IMR-90 (cell line): ENCODE results near the gene PRAMEF33. TPM values are rescaled to one million over a fixed set of nuclear protein-coding genes. Genes with fewer than 3 reads are reported as not detected.
"Not testable (repeated sequence)": the region's sequence is repeated elsewhere in the genome, so short reads cannot be mapped to it uniquely, and the experiment has no call there.

Source experiments
- ATAC-seq: fragments of 200-7000 bp; cut with Tn5 transposase; 2 replicates; pipeline ENCODE4 v1.9.1; 2020; ENCODE audit warnings: low read depth, mild to moderate bottlenecking, moderate library complexity
- BruUV-seq: library from RNA; stranded (reverse); fragments of 400-500 nt; replicated peaks from 2 replicates; lab custom pipeline; 2021; lab: Mats Ljungman, UMichigan
- CTCF ChIA-PET: fragments of 300-600 bp; formaldehyde crosslinking; extraction: SDS; loops from one replicate; lab custom pipeline; 2021; ENCODE audit warnings: antibody characterized with exemption; lab: Yijun Ruan, JAX
- POLR2A ChIA-PET: fragments of 300-600 bp; sonication (Branson Sonifier 250); formaldehyde crosslinking; loops from one replicate; lab custom pipeline; 2022; ENCODE audit warnings: antibody characterized with exemption; ENCODE audit not compliant: unreplicated experiment; lab: Charles Lee
- DNase-seq: peaks from one replicate; pipeline ENCODE4 v3.0.0; 2013
- H2AFZ ChIP-seq: replicated peaks from 2 replicates; pipeline ENCODE3; 2013; ENCODE audit warnings: low read length, mild to moderate bottlenecking; ENCODE audit not compliant: poor library complexity
- H2AK5ac ChIP-seq: 2 replicates; pipeline ENCODE4 v1.6.1; 2013; ENCODE audit warnings: low read depth, low read length, inconsistent platforms
- H2AK9ac ChIP-seq: replicated peaks from 2 replicates; pipeline ENCODE3; 2013; ENCODE audit warnings: mild to moderate bottlenecking, low read depth, low read length, moderate library complexity; ENCODE audit not compliant: poor library complexity
- H2BK120ac ChIP-seq: 2 replicates; pipeline ENCODE4 v1.6.1; 2013; ENCODE audit warnings: low read depth, low read length, inconsistent platforms
- H2BK15ac ChIP-seq: 3 replicates; pipeline ENCODE4 v1.6.1; 2013; ENCODE audit warnings: low read depth, low read length, inconsistent platforms
- H2BK20ac ChIP-seq: 2 replicates; pipeline ENCODE4 v1.6.1; 2013; ENCODE audit warnings: low read depth, mild to moderate bottlenecking, inconsistent platforms, low read length, moderate library complexity
- H2BK5ac ChIP-seq: 2 replicates; pipeline ENCODE4 v1.6.1; 2013; ENCODE audit warnings: mild to moderate bottlenecking, low read depth, low read length, inconsistent platforms; ENCODE audit not compliant: poor library complexity, severe bottlenecking
- H3K14ac ChIP-seq: replicated peaks from 2 replicates; pipeline ENCODE4 v1.6.1; 2013; ENCODE audit warnings: low read depth, low read length, inconsistent platforms
- H3K18ac ChIP-seq: 2 replicates; pipeline ENCODE4 v1.6.1; 2013; ENCODE audit warnings: low read depth, low read length, control low read depth
- H3K23ac ChIP-seq: 2 replicates; pipeline ENCODE4 v1.6.1; 2013; ENCODE audit warnings: low read depth, low read length, inconsistent platforms
- H3K27ac ChIP-seq: 2 replicates; pipeline ENCODE4 v1.5.1; 2013; ENCODE audit warnings: mild to moderate bottlenecking, control low read depth, low read length; ENCODE audit not compliant: insufficient read depth
- H3K27me3 ChIP-seq: 2 replicates; pipeline ENCODE4 v1.6.1; 2013; ENCODE audit warnings: low read length; ENCODE audit not compliant: control insufficient read depth, insufficient read depth
- H3K36me3 ChIP-seq: 2 replicates; pipeline ENCODE4 v1.6.1; 2013; ENCODE audit warnings: low read length, mixed read lengths; ENCODE audit not compliant: control insufficient read depth, insufficient read depth
- H3K4ac ChIP-seq: 2 replicates; pipeline ENCODE4 v1.6.1; 2013; ENCODE audit warnings: low read depth, low read length, inconsistent platforms
- H3K4me1 ChIP-seq: 2 replicates; pipeline ENCODE4 v1.6.1; 2013; ENCODE audit warnings: low read length, mixed read lengths; ENCODE audit not compliant: control insufficient read depth, insufficient read depth
- H3K4me2 ChIP-seq: 2 replicates; pipeline ENCODE4 v1.6.1; 2013; ENCODE audit warnings: low read depth, mild to moderate bottlenecking, control low read depth, low read length, moderate library complexity
- H3K4me3 ChIP-seq: 2 replicates; pipeline ENCODE4 v1.5.1; 2013; ENCODE audit warnings: low read depth, mild to moderate bottlenecking, control low read depth, low read length, moderate library complexity; ENCODE audit not compliant: insufficient read depth
- H3K56ac ChIP-seq: 2 replicates; pipeline ENCODE4 v1.6.1; 2013; ENCODE audit warnings: low read length, inconsistent platforms; ENCODE audit not compliant: insufficient read depth; ENCODE audit errors: extremely low read depth
- H3K79me1 ChIP-seq, 2 experiments: 2 replicates each; pipeline ENCODE4 v1.6.1; 2013; ENCODE audit warnings: low read length in 2 of 2, inconsistent platforms in 1 of 2, low read depth in 1 of 2
- H3K9ac ChIP-seq: 2 replicates; pipeline ENCODE4 v1.6.1; 2013; ENCODE audit warnings: low read depth, low read length, control low read depth
- H3K9me1 ChIP-seq: 2 replicates; pipeline ENCODE4 v1.6.1; 2013; ENCODE audit warnings: low read length, inconsistent platforms; ENCODE audit not compliant: insufficient read depth
- H3K9me3 ChIP-seq: 2 replicates; pipeline ENCODE4 v1.6.1; 2013; ENCODE audit warnings: low read length; ENCODE audit not compliant: control insufficient read depth, insufficient read depth
- H4K20me1 ChIP-seq: 2 replicates; pipeline ENCODE4 v1.6.1; 2013; ENCODE audit warnings: low read length, inconsistent platforms; ENCODE audit not compliant: insufficient read depth
- H4K5ac ChIP-seq: 2 replicates; pipeline ENCODE4 v1.6.1; 2013; ENCODE audit warnings: mild to moderate bottlenecking, low read depth, low read length, control low read depth
- H4K8ac ChIP-seq, 2 experiments: 2 replicates each; pipeline ENCODE4 v1.6.1; 2013; ENCODE audit warnings: low read depth in 2 of 2, low read length in 2 of 2, control low read depth in 1 of 2, inconsistent platforms in 1 of 2
- H4K91ac ChIP-seq: 2 replicates; pipeline ENCODE4 v1.6.1; 2013; ENCODE audit warnings: low read depth, low read length, inconsistent platforms; ENCODE audit not compliant: insufficient read depth
- WGBS, 2 experiments: methylation state at CpG; one replicate each; pipeline versions ENCODE4 v1.1.5 to v1.1.7; 2013; ENCODE audit warnings: missing lambda C conversion rate in 2 of 2; ENCODE audit not compliant: insufficient read length in 1 of 2; ENCODE audit errors: extremely low coverage in 2 of 2; 5-methylcytosine and 5-hydroxymethylcytosine counted together
- dilution Hi-C: fragments of 300-500 bp; cut with HindIII; formaldehyde crosslinking; loops from one replicate; pipeline ENCODE4 v1.14.3; 2018; ENCODE audit warnings: low sequenced_read_pairs; ENCODE audit not compliant: unreplicated experiment
- in situ Hi-C: fragments of 300-500 bp; cut with MboI; formaldehyde crosslinking; loops from 3 replicates; pipeline ENCODE4 v1.14.3; 2019; ENCODE audit warnings: low sequenced_read_pairs, inconsistent platforms, mixed read lengths
- intact Hi-C: fragments of 100-400 bp; cut with micrococcal nuclease; formaldehyde crosslinking; loops from 2 replicates; pipeline ENCODE4 v1.10.0; 2022
- polyA plus RNA-seq, 3 experiments: library from polyadenylated mRNA; depleted of rRNA; stranded (reverse); fragments of >200 nt; gene quantifications; 2 replicates each; pipeline ENCODE4 v1.2.3, GENCODE V29; 2012; ENCODE audit warnings: low replicate concordance in 1 of 3
- total RNA-seq: library from RNA; depleted of rRNA; stranded (reverse); fragments of >200 nt; gene quantifications from 2 replicates; pipeline ENCODE4 v1.2.3, GENCODE V29; 2012

The PRAMEF33 gene
- total and polyA plus RNA-seq, 2 of the 4 experiments (the other 2 are of a cell fraction): not detected

DNA sequence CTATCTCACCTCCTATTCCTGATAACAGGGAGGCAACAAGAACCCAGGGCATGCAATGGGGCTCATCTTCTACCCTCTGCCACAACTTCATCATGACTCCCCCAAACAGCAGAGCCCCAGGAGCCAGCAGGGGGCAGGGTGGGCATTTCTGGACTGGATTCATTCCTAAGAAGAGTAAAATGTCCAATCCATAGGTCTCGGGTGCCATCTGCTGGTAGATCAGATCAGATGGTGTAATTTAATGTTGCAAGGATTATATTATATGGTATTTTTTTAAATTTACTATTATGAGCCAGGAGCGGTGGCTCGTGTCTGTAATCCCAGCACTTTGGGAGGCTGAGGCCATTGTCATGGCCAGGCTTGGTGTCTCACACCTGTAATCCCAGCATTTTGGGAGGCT lies 38.2 kb upstream of the PRAMEF33 start:
- H3K4me3 ChIP-seq, H2BK120ac ChIP-seq, H2BK20ac ChIP-seq, H3K4me1 ChIP-seq, H2BK5ac ChIP-seq, H3K36me3 ChIP-seq, H3K9ac ChIP-seq, DNase-seq, CTCF ChIA-PET, dilution Hi-C loops, H3K9me1 ChIP-seq, intact Hi-C loops, H3K4me2 ChIP-seq, H2BK15ac ChIP-seq, H3K56ac ChIP-seq, H3K79me1 ChIP-seq, H3K27ac ChIP-seq, POLR2A ChIA-PET, H2AFZ ChIP-seq, H2AK5ac ChIP-seq, H4K5ac ChIP-seq, H4K91ac ChIP-seq, H3K27me3 ChIP-seq, H2AK9ac ChIP-seq, H3K18ac ChIP-seq, H3K4ac ChIP-seq, H3K14ac ChIP-seq, BruUV-seq, H3K23ac ChIP-seq, H3K9me3 ChIP-seq, H4K8ac ChIP-seq, in situ Hi-C loops, ATAC-seq, H4K20me1 ChIP-seq: not testable (repeated sequence)
- WGBS, 2 experiments: no CpG with 5 or more reads among the region's 3 CpGs

GRCh38 chr1:13277016-13277415 lies 26.3 kb upstream of the PRAMEF33 start:
- H3K23ac ChIP-seq, H4K5ac ChIP-seq, H3K9me1 ChIP-seq, H3K4me3 ChIP-seq, H2AK9ac ChIP-seq, dilution Hi-C loops, H3K56ac ChIP-seq, H2BK15ac ChIP-seq, H2AFZ ChIP-seq, H3K79me1 ChIP-seq, H3K4me1 ChIP-seq, H3K14ac ChIP-seq, H2BK120ac ChIP-seq, H2BK20ac ChIP-seq, intact Hi-C loops, H3K4me2 ChIP-seq, H3K9me3 ChIP-seq, in situ Hi-C loops, H2BK5ac ChIP-seq, ATAC-seq, H3K18ac ChIP-seq, H4K8ac ChIP-seq, CTCF ChIA-PET, H4K91ac ChIP-seq, H3K36me3 ChIP-seq, H3K4ac ChIP-seq, H4K20me1 ChIP-seq, H2AK5ac ChIP-seq, H3K27ac ChIP-seq, POLR2A ChIA-PET, BruUV-seq, DNase-seq, H3K27me3 ChIP-seq, H3K9ac ChIP-seq: not testable (repeated sequence)
- no CpG with 5 or more reads among the region's 6 CpGs for WGBS, 2 experiments
